RPMI7951 (cell line): ENCODE measurements around the gene LYST. TPM values are rescaled to one million over a fixed set of nuclear protein-coding genes. Genes with fewer than 3 reads are reported as not detected.
A peak's percentile ranks its signal among the peaks of the same experiment; 100 is the strongest.
"Not testable (repeated sequence)": the region's sequence is repeated elsewhere in the genome, so short reads cannot be mapped to it uniquely, and the experiment has no call there.

Source experiments
- DNase-seq: peaks from one replicate; pipeline ENCODE4 v3.0.0-alpha.2; 2012; ENCODE audit warnings: low read depth
- total RNA-seq: library from RNA; depleted of rRNA; stranded (reverse); fragments of >200 nt; shearing (Covaris generic); gene quantifications from 2 replicates; pipeline ENCODE4 v1.2.3, GENCODE V29; 2014

LYST gene
- total RNA-seq, 1 experiment from 2014 or later = 16.9 TPM

GRCh38 chr1:235759336-235759735 is 107.4 kb downstream of the LYST start:
- DNase-seq = no peak

DNA sequence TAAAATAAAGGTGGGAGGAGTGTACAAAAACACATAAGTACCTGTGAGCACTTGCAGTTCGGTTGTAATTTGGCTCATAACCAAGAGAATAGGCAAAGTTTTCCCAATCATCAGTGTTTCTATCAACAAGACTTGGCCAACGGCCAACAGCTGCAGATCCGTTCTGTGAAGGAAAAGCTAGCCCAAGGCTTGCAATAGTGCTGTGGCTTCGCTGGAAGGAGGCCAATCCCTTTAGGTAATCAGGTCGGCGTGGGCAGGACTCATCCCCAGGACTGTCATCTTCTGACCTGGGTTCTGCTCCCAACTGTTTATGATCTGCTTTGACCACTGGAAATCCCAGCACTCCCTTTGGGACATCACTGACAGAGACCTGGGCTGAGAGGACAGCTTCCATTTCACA is 107.8 kb downstream of the LYST start:
- DNase-seq = peak; percentile 33

DNA sequence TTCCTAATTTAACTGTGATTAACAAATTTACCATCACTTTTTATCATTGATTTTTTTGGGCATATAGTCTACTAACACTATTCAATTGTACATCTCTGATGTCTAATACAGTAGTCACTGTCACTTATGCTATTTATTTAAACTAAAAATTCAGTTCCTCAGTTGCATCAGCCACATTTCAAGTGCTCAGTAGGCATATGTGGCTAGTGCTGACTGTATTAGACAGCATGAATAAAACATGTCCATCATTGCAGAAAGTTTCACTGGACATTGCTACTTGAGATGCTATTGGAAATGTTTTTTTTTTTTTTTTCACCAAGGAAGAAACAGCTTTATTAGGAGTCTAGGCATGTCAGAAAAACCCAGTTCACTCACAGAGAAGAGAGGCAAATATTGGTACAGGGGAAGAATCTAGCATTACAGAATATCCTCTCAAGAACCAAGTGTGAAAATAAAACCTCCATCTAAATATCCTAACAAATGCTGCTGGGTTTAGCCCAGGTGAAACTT is 109.1 kb downstream of the LYST start:
- DNase-seq = no peak

GRCh38 chr1:235754186-235754585 is 112.5 kb downstream of the LYST start:
- DNase-seq = not testable (repeated sequence)

DNA sequence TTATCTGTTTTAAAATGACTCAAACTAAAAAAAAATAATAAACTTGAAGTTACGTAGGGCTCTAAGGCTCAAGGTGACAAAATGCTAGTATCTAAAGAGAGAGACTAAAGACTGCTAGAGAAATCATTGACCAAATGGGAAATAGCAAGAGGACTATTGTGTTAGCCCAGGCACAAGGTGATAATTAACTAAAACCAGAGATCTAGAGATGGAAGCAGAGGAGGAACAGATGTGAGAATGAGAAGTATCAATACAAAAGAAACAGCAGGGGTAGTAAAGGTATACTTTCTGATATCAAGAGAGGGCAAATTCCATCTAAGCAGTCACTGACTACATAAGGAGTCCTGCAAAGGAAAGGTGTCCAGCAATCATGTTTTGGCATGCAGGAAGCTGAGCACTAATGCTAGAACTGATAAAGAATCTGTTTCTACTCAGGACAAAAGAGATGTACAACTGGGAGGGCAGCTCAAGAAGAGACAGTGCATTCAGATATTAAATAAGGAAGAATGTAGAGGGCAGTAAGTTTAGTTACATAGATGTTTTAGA is 116.9 kb downstream of the LYST start:
- no peak for DNase-seq

DNA sequence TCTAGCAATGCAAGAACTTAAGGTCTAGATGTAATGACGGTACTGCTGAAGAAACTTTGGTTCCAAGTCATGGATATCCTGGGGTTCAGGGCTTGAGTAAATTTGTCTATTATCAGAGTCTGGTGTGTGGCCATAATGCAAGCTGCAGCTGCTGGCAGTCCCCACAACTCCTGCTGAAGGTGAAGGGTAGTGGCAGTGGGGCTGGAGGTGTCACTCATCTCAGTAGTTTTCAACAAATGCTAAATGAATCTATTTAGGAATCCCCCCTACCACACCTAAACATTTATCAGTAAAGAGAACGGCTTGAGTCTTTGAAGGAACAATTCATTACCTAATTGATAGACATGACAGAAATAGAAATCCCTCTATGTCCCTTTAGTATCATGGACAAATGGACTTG is 118.0 kb downstream of the LYST start:
- DNase-seq = no peak

DNA sequence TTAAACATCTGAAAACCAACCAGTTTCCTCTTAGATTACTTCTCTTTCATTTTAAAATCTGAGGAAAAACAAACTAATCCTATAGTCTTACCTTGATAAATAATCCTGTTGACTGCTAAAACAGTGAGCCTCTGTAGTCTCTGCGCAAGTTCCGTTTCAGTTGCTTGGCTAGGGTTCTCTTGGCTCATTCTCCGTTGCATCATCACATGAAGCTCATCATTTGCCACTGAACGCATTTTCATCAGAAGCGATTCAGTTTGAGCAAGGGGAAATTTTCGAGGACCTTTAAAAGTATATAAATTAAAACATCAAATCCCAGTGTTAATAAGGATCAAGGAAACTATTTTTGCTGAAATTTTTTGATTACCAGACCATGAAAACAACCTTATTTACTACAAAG is 120.5 kb downstream of the LYST start:
- DNase-seq = no peak

- no peak for DNase-seq
These were observed 121.1 kb downstream of the LYST start for GRCh38 chr1:235745503-235746136.

- no peak for DNase-seq
These were observed 123.6 kb downstream of the LYST start for GRCh38 chr1:235742914-235743599.

GRCh38 chr1:235741294-235741693 is 125.4 kb downstream of the LYST start:
- DNase-seq = peak; percentile 60

- no peak for DNase-seq
These were observed 127.1 kb downstream of the LYST start for GRCh38 chr1:235739631-235740030.

DNA sequence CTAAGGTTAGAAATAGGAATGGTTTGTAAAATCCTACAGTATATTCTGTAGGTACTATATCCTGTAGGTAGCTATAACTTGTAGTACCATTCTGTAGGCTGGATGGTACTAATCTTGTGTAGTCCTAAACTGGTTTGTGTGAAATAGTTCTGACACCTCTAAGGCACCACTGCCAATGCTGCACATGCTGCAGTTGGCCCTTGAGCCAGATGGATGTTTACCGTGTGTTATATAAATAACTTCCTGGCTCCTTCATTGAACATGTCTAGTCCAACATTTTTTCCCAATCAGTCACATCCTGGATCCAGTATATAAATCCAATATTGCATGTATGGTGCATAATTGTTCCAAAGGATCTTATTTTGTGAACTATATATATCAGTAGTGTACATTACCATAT is 127.6 kb downstream of the LYST start:
- peak; percentile 48 for DNase-seq

- DNase-seq = no peak
These were observed 129.0 kb downstream of the LYST start for GRCh38 chr1:235737751-235738150.

GRCh38 chr1:235736263-235736662 is 130.4 kb downstream of the LYST start:
- DNase-seq = no peak

GRCh38 chr1:235735621-235736020 is 131.1 kb downstream of the LYST start:
- no peak for DNase-seq

- peak; percentile 1 for DNase-seq
These were observed 132.4 kb downstream of the LYST start for GRCh38 chr1:235734335-235734734.

DNA sequence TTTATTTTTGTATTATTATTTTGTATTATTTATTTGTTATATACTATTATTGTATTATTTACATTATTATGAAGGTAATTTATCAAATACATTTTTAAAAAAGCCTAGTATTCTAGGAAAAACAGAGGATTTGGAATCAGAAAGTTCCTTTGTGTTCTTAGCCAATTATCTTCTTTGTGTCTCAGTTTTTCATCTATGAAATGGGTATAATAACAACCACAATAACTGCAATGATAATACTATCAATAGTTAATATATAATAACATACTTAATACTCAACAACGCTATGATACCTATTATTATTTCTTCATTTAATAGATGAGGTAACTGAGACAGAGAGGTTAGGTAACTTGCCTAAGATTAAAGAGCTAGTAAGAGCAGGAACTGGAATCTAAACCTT is 136.7 kb downstream of the LYST start:
- DNase-seq = no peak

DNA sequence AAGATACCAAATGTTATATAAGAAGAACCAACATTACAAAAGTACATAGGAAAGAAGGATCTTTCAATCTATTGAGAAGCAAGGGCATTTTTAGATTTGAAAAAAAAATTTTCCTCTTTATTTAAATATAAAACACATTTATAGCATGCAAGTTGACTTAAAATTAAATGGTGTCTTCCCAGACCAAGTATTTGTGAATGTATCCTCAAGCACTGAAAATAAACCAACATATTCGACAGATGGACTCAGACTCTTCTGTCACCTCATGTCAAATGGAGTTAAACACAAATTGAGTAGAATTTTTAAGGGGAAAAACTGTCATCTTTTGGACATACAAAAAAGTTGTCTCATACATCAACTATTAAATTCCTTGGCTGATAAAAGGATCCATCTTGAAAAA is 140.1 kb downstream of the LYST start:
- DNase-seq = no peak

DNA sequence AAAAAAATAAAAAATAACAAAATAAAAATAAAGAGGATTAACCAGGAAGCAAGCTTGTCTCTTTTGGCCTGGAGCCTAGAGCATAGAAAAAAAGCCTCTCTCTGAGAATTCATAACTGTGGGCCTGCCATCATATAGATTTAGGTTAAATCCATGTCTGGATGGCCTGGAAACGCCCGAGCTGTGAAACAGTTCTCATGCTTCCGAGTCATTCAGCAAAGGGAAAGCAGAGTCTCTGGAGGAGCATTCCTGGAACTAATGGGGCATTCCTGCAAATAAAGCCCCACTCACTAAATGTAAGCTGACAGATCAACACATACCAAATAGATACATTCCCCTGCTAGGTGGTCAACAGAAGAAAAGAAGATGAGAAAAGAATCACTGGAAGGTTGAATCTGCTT is 141.3 kb downstream of the LYST start:
- no peak for DNase-seq

DNA sequence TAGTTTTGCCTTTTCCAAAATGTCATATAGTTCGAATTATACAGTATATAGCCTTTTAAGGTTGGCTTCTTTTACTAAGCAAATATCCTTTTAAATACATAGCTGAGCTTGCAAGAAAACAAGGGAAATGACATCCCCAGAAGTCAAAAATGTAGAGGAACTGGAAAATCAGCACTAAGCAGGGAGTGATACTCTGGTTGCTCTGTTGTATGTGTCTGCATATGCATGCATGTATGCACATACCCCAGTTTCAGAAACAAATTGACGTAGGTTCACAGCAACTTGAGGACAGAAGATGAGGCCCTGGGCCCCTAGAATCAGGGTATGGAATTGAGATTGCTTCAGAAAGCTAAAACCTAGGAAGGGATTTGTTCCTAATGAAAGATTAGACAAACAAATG is 142.0 kb downstream of the LYST start:
- DNase-seq = no peak

DNA sequence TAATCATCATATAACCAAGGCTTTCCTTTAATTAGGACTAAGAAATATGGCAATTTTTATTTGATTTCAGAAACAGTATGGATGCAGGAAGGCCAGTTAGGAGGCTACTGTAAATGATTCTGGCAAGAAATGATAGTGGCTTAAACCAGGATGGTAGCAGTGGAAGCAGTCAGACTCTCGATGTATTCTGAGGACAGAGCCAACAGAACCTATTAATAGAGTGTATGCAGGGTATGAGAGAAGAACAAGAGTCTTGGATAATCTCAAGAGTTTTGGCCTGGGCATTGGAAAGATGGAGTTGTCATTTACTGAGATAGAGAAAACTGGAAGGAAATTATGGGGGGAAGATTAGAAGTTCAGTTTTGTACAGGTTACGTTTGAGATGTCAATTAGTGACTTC is 143.8 kb downstream of the LYST start:
- no peak for DNase-seq

- DNase-seq = no peak
These were observed 144.7 kb downstream of the LYST start for GRCh38 chr1:235721982-235722381.

DNA sequence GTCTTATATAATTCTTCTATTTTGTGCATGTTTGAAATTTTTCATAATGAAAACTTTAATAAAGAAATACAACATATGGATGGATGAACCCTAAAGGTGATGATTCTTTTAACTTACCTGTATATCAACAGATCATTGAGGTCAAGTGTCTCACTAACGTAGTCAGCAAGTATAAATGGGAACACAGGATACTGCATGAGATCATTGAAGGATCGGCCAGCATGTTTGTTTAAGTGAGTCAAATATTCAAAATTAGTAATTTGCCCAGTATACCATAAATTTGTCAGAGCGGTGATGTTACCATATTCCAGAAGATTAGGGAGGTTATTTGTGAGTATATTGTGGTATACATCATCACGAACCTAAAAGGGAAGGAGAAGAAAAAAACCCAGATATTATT is 146.2 kb downstream of the LYST start:
- DNase-seq = no peak
